ENCODE data around the gene SPTBN1.

GRCh38 chr2:54668711-54669110 is 212.6 kb downstream of the SPTBN1 start:
- no peak for TF ChIP-seq CEBPB (IDR thresholded peaks at IDR 0.05)
- TF ChIP-seq NFIC (IDR thresholded peaks at IDR 0.05) = no peak
- no peak for TF ChIP-seq MAX (IDR thresholded peaks at IDR 0.05)
- TF ChIP-seq CREB1 (IDR thresholded peaks at IDR 0.05; ENCODE audit: low read depth) = no peak
- no peak for TF ChIP-seq EP300 (IDR thresholded peaks at IDR 0.05; ENCODE audit: borderline replicate concordance)
- no peak for TF ChIP-seq FOXM1 (IDR thresholded peaks at IDR 0.05; ENCODE audit: borderline replicate concordance, low read depth)
- TF ChIP-seq TAF1 (IDR thresholded peaks at IDR 0.05; ENCODE audit: low read depth) = no peak
- TF ChIP-seq, protein P1, sequence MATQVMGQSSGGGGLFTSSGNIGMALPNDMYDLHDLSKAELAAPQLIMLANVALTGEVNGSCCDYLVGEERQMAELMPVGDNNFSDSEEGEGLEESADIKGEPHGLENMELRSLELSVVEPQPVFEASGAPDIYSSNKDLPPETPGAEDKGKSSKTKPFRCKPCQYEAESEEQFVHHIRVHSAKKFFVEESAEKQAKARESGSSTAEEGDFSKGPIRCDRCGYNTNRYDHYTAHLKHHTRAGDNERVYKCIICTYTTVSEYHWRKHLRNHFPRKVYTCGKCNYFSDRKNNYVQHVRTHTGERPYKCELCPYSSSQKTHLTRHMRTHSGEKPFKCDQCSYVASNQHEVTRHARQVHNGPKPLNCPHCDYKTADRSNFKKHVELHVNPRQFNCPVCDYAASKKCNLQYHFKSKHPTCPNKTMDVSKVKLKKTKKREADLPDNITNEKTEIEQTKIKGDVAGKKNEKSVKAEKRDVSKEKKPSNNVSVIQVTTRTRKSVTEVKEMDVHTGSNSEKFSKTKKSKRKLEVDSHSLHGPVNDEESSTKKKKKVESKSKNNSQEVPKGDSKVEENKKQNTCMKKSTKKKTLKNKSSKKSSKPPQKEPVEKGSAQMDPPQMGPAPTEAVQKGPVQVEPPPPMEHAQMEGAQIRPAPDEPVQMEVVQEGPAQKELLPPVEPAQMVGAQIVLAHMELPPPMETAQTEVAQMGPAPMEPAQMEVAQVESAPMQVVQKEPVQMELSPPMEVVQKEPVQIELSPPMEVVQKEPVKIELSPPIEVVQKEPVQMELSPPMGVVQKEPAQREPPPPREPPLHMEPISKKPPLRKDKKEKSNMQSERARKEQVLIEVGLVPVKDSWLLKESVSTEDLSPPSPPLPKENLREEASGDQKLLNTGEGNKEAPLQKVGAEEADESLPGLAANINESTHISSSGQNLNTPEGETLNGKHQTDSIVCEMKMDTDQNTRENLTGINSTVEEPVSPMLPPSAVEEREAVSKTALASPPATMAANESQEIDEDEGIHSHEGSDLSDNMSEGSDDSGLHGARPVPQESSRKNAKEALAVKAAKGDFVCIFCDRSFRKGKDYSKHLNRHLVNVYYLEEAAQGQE (IDR thresholded peaks at IDR 0.05; ENCODE audit: low read depth) = no peak
